Thyroid gland (tissue), 4 donors: Measurements from ENCODE around the gene RPS19.

Experiments used
- POLR2A ChIP-seq, 2 donors: fragments of 450-650 bp; IDR thresholded peaks; one replicate each; pipeline ENCODE4 v1.6.1; 2017; ENCODE audit warnings: antibody characterized with exemption in 2 of 2, mild to moderate bottlenecking in 2 of 2, moderate library complexity in 1 of 2
- TF ChIP-seq, protein P1 (sequence below), 6 experiments: fragments of 200-600 bp in 3 of 6; fragments of 450-650 bp in 3 of 6; sonication (generic) in 3 of 6; IDR thresholded peaks; one replicate each; pipeline ENCODE4 v1.5.1; 2016 to 2019; ENCODE audit warnings: antibody characterized with exemption in 6 of 6, mild to moderate bottlenecking in 2 of 6, inconsistent platforms in 1 of 6, moderate library complexity in 1 of 6

- TF ChIP-seq, protein P1, sequence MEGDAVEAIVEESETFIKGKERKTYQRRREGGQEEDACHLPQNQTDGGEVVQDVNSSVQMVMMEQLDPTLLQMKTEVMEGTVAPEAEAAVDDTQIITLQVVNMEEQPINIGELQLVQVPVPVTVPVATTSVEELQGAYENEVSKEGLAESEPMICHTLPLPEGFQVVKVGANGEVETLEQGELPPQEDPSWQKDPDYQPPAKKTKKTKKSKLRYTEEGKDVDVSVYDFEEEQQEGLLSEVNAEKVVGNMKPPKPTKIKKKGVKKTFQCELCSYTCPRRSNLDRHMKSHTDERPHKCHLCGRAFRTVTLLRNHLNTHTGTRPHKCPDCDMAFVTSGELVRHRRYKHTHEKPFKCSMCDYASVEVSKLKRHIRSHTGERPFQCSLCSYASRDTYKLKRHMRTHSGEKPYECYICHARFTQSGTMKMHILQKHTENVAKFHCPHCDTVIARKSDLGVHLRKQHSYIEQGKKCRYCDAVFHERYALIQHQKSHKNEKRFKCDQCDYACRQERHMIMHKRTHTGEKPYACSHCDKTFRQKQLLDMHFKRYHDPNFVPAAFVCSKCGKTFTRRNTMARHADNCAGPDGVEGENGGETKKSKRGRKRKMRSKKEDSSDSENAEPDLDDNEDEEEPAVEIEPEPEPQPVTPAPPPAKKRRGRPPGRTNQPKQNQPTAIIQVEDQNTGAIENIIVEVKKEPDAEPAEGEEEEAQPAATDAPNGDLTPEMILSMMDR (IDR thresholded peaks at IDR 0.05), result no peak
- TF ChIP-seq POLR2A (IDR thresholded peaks at IDR 0.05), result no peak
These were observed 38.2 kb downstream of the RPS19 start for GRCh38 chr19:41898235-41898634.
